HG03457 (cell line): Measurements from ENCODE around the gene CNOT11.
"Not testable (repeated sequence)": the region's sequence is repeated elsewhere in the genome, so short reads cannot be mapped to it uniquely, and the experiment has no call there.

Source experiments
- ATAC-seq: cut with Tn5 transposase; IDR thresholded peaks from one replicate; pipeline ENCODE4 v1.9.1; 2021; ENCODE audit warnings: moderate number of reproducible peaks; ENCODE audit not compliant: unreplicated experiment

CNOT11 gene

GRCh38 chr2:101307950-101308431 lies 55.3 kb downstream of the CNOT11 start:
- ATAC-seq = peak; percentile 13

DNA sequence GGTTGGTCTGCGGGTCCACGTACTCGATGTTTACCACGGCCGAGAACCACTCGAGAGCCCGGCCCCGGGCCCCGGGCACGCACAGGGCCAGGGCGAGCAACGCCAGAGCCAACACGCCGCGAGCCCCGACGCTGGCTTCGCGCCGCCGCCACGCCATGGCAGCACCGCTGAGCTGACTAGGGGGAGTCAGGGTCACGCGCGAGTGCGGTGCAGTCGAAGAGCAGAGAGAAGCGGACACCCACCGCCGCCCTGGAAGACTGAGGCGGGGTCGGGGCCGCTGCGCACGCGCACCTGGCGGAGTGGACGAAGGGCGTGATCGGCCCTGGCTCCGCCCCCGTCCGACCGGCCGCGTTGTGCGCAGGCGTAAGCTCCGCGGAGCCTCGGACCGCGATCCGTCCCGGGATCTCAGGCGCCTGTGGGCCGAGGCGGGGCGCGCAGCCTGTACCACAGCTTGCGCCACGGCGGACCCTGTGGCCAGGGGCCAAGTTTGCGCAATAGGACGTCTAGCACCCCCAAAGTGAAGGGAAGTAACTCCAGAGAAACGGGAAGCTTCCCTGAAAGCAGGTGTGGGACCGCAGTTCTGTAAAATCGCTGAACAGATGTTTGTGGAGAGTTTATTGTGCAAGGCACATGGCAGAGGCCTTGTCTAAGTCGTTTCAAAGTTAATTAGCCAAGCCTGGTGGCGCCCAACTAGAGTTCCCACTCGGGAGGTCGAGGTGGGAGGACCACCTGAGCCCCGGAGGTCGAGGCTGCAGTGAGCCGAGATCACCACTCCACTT lies 55.9 kb downstream of the CNOT11 start, which contains the start of gene RNF149:
TSS of gene RNF149 (minus strand) at position 270 of the 779 bp plus-strand sequence. CDS start at position 157, 113 bp downstream.
- ATAC-seq = peak; percentile 45

- no peak for ATAC-seq
These were observed 57.6 kb downstream of the CNOT11 start for GRCh38 chr2:101310090-101310833.

DNA sequence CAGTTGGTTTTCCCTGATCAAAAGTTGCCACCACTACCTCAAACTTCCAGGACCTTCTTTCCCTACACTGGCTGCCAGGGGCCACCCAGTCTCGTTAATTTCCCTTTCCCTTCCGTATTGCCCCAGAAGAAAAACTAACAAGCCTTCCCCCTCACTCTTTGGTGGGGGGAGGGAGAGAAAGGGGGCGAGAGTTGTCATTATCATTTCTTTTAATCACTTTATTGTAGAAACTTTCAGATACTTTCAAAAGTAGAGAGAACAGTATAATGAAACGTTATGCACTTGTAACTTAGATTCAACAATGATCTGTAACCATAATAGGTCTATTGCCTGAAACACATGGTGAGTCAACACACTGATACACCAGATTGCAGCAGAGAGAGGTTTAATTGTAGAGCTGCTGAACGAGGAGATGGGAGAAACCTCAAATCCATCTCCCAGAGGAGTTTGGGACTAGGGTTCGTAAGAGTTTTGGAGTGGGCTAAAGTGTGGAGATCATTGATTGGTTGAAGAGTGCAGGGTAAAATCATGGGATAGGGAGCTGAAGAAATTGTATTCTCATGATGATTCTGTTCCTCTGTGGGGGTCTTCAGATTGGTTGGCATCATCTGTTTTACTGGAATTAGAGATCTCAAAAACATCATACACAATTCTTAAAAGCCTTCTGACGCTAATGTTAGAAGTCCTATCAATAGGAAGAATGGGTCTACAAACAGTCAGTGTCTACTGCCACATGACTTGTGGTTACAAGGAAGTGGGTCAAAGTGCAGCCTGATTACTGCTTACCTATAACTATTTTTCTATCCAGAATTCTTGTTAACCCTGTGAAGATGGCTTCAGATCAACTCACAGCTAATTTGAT lies 58.4 kb downstream of the CNOT11 start:
- ATAC-seq = no peak

DNA sequence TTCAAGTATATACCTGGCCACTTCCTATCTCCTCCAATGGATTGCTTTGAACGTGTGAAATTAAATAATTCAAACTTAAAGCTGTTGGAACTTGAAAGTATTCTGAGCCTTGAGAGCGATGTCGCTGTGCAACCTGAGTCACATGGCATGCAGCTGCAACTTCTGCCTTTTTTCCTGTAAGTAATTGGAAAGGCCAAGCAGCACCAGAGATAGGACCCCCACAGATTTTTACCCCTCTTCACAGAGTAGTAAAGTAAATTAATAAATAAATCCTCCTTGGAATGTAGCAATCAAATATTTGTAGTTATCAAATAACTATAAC lies 59.0 kb downstream of the CNOT11 start:
- no peak for ATAC-seq

DNA sequence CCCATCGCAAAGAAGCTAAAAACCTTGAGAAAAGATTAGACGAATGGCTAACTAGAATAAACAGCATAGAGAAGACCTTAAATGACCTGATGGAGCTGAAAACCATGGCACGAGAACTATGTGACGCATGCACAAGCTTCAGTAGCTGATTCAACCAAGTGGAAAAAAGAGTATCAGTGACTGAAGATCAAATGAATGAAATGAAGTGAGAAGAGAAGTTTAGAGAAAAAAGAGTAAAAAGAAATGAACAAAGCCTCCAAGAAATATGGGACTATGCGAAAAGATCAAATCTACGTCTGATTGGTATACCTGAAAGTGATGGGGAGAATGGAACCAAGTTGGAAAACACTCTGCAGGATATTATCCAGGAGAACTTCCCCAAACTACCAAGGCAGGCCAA lies 63.9 kb downstream of the CNOT11 start:
- ATAC-seq = not testable (repeated sequence)
